GM12873 (cell line): ENCODE results near the gene EGFLAM.

Experiments
- CTCF ChIP-seq: IDR thresholded peaks from 2 replicates; pipeline ENCODE4 v1.5.1; 2012; ENCODE audit warnings: low read depth, mild to moderate bottlenecking, moderate library complexity, low read length, control low read depth; ENCODE audit not compliant: insufficient read depth; ENCODE audit errors: missing control alignments

EGFLAM gene

GRCh38 chr5:38420691-38421390, 162.5 kb downstream of the EGFLAM start:
- peak; percentile 76 for TF ChIP-seq CTCF

- no peak for TF ChIP-seq CTCF
Observed at GRCh38 chr5:38422622-38423021, 164.3 kb downstream of the EGFLAM start.

GRCh38 chr5:38423276-38424147, 165.2 kb downstream of the EGFLAM start:
- TF ChIP-seq CTCF, result no peak

GRCh38 chr5:38424148-38425060, 166.0 kb downstream of the EGFLAM start:
- TF ChIP-seq CTCF, result no peak

- TF ChIP-seq CTCF, result no peak
Observed at GRCh38 chr5:38426490-38426889, 168.1 kb downstream of the EGFLAM start.

- TF ChIP-seq CTCF, result no peak
Observed at GRCh38 chr5:38426986-38427950, 168.9 kb downstream of the EGFLAM start.
